HepG2 (cell line): ENCODE measurements around the gene POFUT2. TPM values are rescaled to one million over a fixed set of nuclear protein-coding genes. Genes with fewer than 3 reads are reported as not detected.

Source experiments
- ATAC-seq: fragments of 200-7000 bp; cut with Tn5 transposase; 3 replicates; pipeline ENCODE4 v1.9.1; 2020; ENCODE audit warnings: mild to moderate bottlenecking, moderate library complexity
- BruUV-seq: library from RNA; stranded (reverse); fragments of 400-500 nt; replicated peaks from 2 replicates; lab custom pipeline; 2021; lab: Mats Ljungman, UMichigan
- CTCF ChIA-PET: fragments of 300-600 bp; formaldehyde crosslinking; extraction: SDS; loops from one replicate; lab custom pipeline; 2021; ENCODE audit warnings: low total read pairs, inconsistent platforms, low intra/inter-chr PET ratio; lab: Yijun Ruan, JAX
- POLR2A ChIA-PET: fragments of 350-600 bp; sonication (Branson Sonifier 250); formaldehyde crosslinking; loops from one replicate; lab custom pipeline; 2020; ENCODE audit warnings: antibody characterized with exemption, inconsistent platforms; lab: Yijun Ruan, JAX
- DNase-seq: peaks from one replicate; pipeline ENCODE4 v3.0.0-alpha.2; 2015; ENCODE audit warnings: low spot score
- FAIRE-seq: peaks from 3 replicates; lab custom pipeline; 2011; peaks lifted over from hg19 to GRCh38; lab: Jason Lieb, UNC
- H2AFZ ChIP-seq: one replicate; pipeline ENCODE4 v1.6.1; 2011; ENCODE audit warnings: low read length, inconsistent platforms
- H3K27ac ChIP-seq: fragments of 300-600 bp; 3 replicates; pipeline ENCODE4 v1.8.0; 2011; ENCODE audit warnings: mixed run types, mild to moderate bottlenecking, mixed read lengths, low read length, inconsistent platforms; ENCODE audit not compliant: insufficient read depth; ENCODE audit errors: extremely low read length
- H3K27me3 ChIP-seq, 2 experiments: fragments of 200-600 bp in 1 of 2; 2 replicates in 1 of 2; 3 replicates in 1 of 2; pipeline versions ENCODE4 v1.6.0 to v1.8.0; 2011; ENCODE audit warnings: low read length in 2 of 2, mild to moderate bottlenecking in 2 of 2, moderate library complexity in 2 of 2, inconsistent platforms in 1 of 2; ENCODE audit not compliant: insufficient read depth in 2 of 2, control insufficient read depth in 1 of 2
- H3K36me3 ChIP-seq, 2 experiments: fragments of 200-600 bp in 1 of 2; replicated peaks in 1 of 2; 2 replicates in 1 of 2; 3 replicates in 1 of 2; pipeline versions ENCODE4 v1.5.1 to v1.8.0; 2011; ENCODE audit warnings: low read length in 2 of 2, inconsistent platforms in 1 of 2; ENCODE audit not compliant: insufficient read depth in 2 of 2, control insufficient read depth in 1 of 2
- H3K4me1 ChIP-seq: 2 replicates; pipeline ENCODE4 v1.5.1; 2012; ENCODE audit warnings: low read length, inconsistent platforms; ENCODE audit not compliant: insufficient read depth
- H3K4me2 ChIP-seq: 2 replicates; pipeline ENCODE4 v1.6.0; 2011; ENCODE audit warnings: low read depth, low read length, inconsistent platforms
- H3K4me3 ChIP-seq, 3 experiments: fragments of 200-600 bp in 1 of 3; sonication (generic), shearing (Covaris generic) in 1 of 3; replicated peaks in 1 of 3; 2 replicates each; pipeline ENCODE4 v1.5.1; 2011 to 2016; ENCODE audit warnings: low read length in 3 of 3, inconsistent platforms in 2 of 3, low read depth in 2 of 3, mild to moderate bottlenecking in 2 of 3, control low read depth in 1 of 3, mixed read lengths in 1 of 3; ENCODE audit not compliant: insufficient read depth in 1 of 3
- H3K79me2 ChIP-seq: one replicate; pipeline ENCODE4 v1.6.1; 2011; ENCODE audit warnings: low read length, inconsistent platforms; ENCODE audit not compliant: insufficient read depth
- H3K9ac ChIP-seq: 2 replicates; pipeline ENCODE4 v1.6.0; 2011; ENCODE audit warnings: mild to moderate bottlenecking, low read depth, low read length, inconsistent platforms; ENCODE audit not compliant: insufficient read depth
- H3K9me3 ChIP-seq: 2 replicates; pipeline ENCODE4 v1.5.1; 2012; ENCODE audit warnings: mild to moderate bottlenecking, low read length
- H4K20me1 ChIP-seq: 2 replicates; pipeline ENCODE4 v1.6.0; 2011; ENCODE audit warnings: inconsistent platforms, mild to moderate bottlenecking, low read length, moderate library complexity; ENCODE audit not compliant: insufficient read depth
- DDIT3 ChIP-seq: sonication (generic); formaldehyde crosslinking; IDR thresholded peaks from 2 replicates; pipeline ENCODE4 v1.4.0; 2020; ENCODE audit warnings: mild to moderate bottlenecking, missing genetic modification reagents
- FOXK2 ChIP-seq: fragments of 450-650 bp; IDR thresholded peaks from 2 replicates; pipeline ENCODE4 v1.6.1; 2016
- HNF4A ChIP-seq: sonication (generic); formaldehyde crosslinking; IDR thresholded peaks from 2 replicates; pipeline ENCODE4 v1.4.0; 2020; ENCODE audit warnings: missing genetic modification reagents
- JUND ChIP-seq: sonication (generic); formaldehyde crosslinking; IDR thresholded peaks from 2 replicates; pipeline ENCODE4 v1.8.0; 2022; ENCODE audit warnings: mild to moderate bottlenecking, missing genetic modification reagents
- LCORL ChIP-seq, 2 experiments: fragments of 450-650 bp in 1 of 2; sonication (generic) in 1 of 2; formaldehyde crosslinking in 1 of 2; IDR thresholded peaks; 2 replicates each; pipeline versions ENCODE4 v1.5.0 to v1.6.1; 2017 to 2020; ENCODE audit warnings: antibody characterized with exemption in 1 of 2, missing genetic modification reagents in 1 of 2
- MYC ChIP-seq: sonication (generic); formaldehyde crosslinking; IDR thresholded peaks from 2 replicates; pipeline ENCODE4 v1.9.0; 2021; ENCODE audit warnings: missing genetic modification reagents, borderline replicate concordance
- NR2C2 ChIP-seq: sonication (generic); formaldehyde crosslinking; IDR thresholded peaks from 2 replicates; pipeline ENCODE4 v1.4.0; 2020; ENCODE audit warnings: missing genetic modification reagents, mild to moderate bottlenecking, moderate library complexity, borderline replicate concordance
- NR2F2 ChIP-seq: IDR thresholded peaks from 2 replicates; pipeline ENCODE4 v1.6.1; 2012; ENCODE audit warnings: low read depth, inconsistent platforms, borderline replicate concordance
- SMC3 ChIP-seq: IDR thresholded peaks from 2 replicates; pipeline ENCODE4 v1.6.1; 2011; ENCODE audit warnings: low read length, improper control_type of control experiment
- SOX6 ChIP-seq, 2 experiments: fragments of 450-650 bp in 1 of 2; sonication (generic) in 1 of 2; formaldehyde crosslinking in 1 of 2; IDR thresholded peaks; 2 replicates each; pipeline versions ENCODE4 v1.4.0 to v1.6.1; 2017 to 2020; ENCODE audit warnings: antibody characterized with exemption in 1 of 2, mild to moderate bottlenecking in 1 of 2, missing genetic modification reagents in 1 of 2
- TARDBP ChIP-seq: sonication (generic); formaldehyde crosslinking; IDR thresholded peaks from 2 replicates; pipeline ENCODE4 v1.8.0; 2022; ENCODE audit warnings: mild to moderate bottlenecking, missing genetic modification reagents
- TSC22D2 ChIP-seq: sonication (generic); formaldehyde crosslinking; IDR thresholded peaks from 2 replicates; pipeline ENCODE4 v1.5.1; 2020; ENCODE audit warnings: missing genetic modification reagents, mild to moderate bottlenecking, borderline replicate concordance
- ZBTB43 ChIP-seq: sonication (generic); formaldehyde crosslinking; conservative IDR thresholded peaks from 2 replicates; pipeline ENCODE4 v1.4.0; 2020; ENCODE audit warnings: missing genetic modification reagents
- ZFP1 ChIP-seq: IDR thresholded peaks from 2 replicates; pipeline ENCODE4 v1.6.1; 2016
- ZMAT5 ChIP-seq: sonication (generic); formaldehyde crosslinking; IDR thresholded peaks from 2 replicates; pipeline ENCODE4 v1.5.0; 2020; ENCODE audit warnings: mild to moderate bottlenecking, low read depth, missing genetic modification reagents, borderline replicate concordance
- ZMYM3 ChIP-seq: sonication (generic); formaldehyde crosslinking; IDR thresholded peaks from 2 replicates; pipeline ENCODE4 v1.5.1; 2020; ENCODE audit warnings: mild to moderate bottlenecking, missing genetic modification reagents
- ZNF138 ChIP-seq: sonication (generic); formaldehyde crosslinking; IDR thresholded peaks from 2 replicates; pipeline ENCODE4 v1.5.0; 2020; ENCODE audit warnings: mild to moderate bottlenecking, low read depth, missing genetic modification reagents
- ZNF225 ChIP-seq: sonication (generic); formaldehyde crosslinking; IDR thresholded peaks from 2 replicates; pipeline ENCODE4 v1.4.0; 2020; ENCODE audit warnings: mild to moderate bottlenecking, missing genetic modification reagents
- ZNF282 ChIP-seq: fragments of 450-650 bp; IDR thresholded peaks from 2 replicates; pipeline ENCODE4 v1.6.1; 2018; ENCODE audit not compliant: partially characterized antibody
- ZNF670 ChIP-seq: sonication (generic); formaldehyde crosslinking; IDR thresholded peaks from 2 replicates; pipeline ENCODE4 v1.8.0; 2022; ENCODE audit warnings: mild to moderate bottlenecking, missing genetic modification reagents, borderline replicate concordance
- ZNF777 ChIP-seq: sonication (generic); formaldehyde crosslinking; IDR thresholded peaks from 2 replicates; pipeline ENCODE4 v1.4.0; 2020; ENCODE audit warnings: missing genetic modification reagents
- WGBS: methylation state at CpG from one replicate; pipeline ENCODE4 v1.1.6; 2017; ENCODE audit warnings: low lambda C conversion rate; 5-methylcytosine and 5-hydroxymethylcytosine counted together
- in situ Hi-C: cut with HindIII; loops from 2 replicates; pipeline ENCODE4 v1.10.0; 2017; ENCODE audit warnings: low pct_unique_long_range_greater_than_20kb; ENCODE audit not compliant: extremely low pct_ligation_motif_present
- intact Hi-C: fragments of 100-400 bp; cut with micrococcal nuclease; formaldehyde crosslinking; loops from one replicate; pipeline ENCODE4 v1.10.0; 2022; ENCODE audit not compliant: unreplicated experiment
- polyA plus RNA-seq, 8 experiments: library from polyadenylated mRNA; depleted of rRNA in 3 of 8; stranded (reverse) in 7 of 8; unstranded in 1 of 8; fragments of >200 nt; fragmentation: Illumina TruSeq in 4 of 8; extraction: Trizol in 4 of 8; gene quantifications; 2 replicates each; pipeline versions ENCODE4 v1.2.1 to v1.2.3, GENCODE V29; 2011 to 2016; ENCODE audit warnings: low read depth in 4 of 8, missing spikeins in 1 of 8, mixed read lengths in 1 of 8; ENCODE audit not compliant: insufficient read depth in 1 of 8
- total RNA-seq, 5 experiments: library from RNA; depleted of rRNA; stranded (reverse); fragments of >200 nt; fragmentation: Illumina TruSeq; extraction: Trizol; gene quantifications; 2 replicates each; pipeline ENCODE4 v1.2.3, GENCODE V29; 2016; ENCODE audit warnings: low read depth in 1 of 5
- TF ChIP-seq, protein P1 (sequence below): IDR thresholded peaks from 2 replicates; pipeline ENCODE4 v1.6.1; 2018; ENCODE audit warnings: missing genetic modification reagents
- TF ChIP-seq, protein P2 (sequence below): fragments of 450-650 bp; IDR thresholded peaks from 2 replicates; pipeline ENCODE4 v1.6.1; 2017

The POFUT2 gene
- total and polyA plus RNA-seq, 2 of the 13 experiments (the other 11 are each of a cell fraction or from before 2014, with no cell fraction given), result 22.8 to 24.0 TPM

DNA sequence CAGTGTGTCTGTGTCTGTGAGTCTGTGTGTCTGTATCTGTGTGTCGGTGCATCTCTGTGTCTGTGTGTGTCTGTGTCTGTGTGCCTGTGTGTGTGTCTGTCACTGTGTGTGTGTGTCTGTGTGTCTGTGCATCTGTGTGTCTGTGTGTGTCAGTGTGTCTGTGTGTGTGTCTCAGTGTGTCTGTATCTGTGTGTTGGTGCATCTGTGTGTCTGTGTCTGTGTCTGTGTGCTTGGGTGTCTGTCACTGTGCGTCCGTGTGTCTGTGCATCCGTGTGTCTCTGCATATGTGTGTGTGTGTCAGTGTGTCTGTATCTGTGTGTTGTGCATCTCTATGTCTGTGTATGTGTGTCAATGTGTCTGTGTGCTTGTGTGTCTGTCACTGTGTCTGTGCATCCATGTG lies 44.7 kb upstream of the POFUT2 start:
- H3K9me3 ChIP-seq, result no peaks in the 10 kb centered on the region
- H3K27me3 ChIP-seq, result no peaks in the 10 kb centered on the region
- peaks cover 80% of the 10 kb centered on the region for H3K4me1 ChIP-seq
- no peak overlapping the region for H3K27ac ChIP-seq
- no peak overlapping the region for H2AFZ ChIP-seq
- H3K36me3 ChIP-seq, result no peaks in the 10 kb centered on the region
- no peak overlapping the region for H3K4me3 ChIP-seq
- WGBS, result 100% methylated on average over 4 of the region's 4 CpGs
- no peak overlapping the region for H3K9ac ChIP-seq
- in situ Hi-C loops, result no loop called here
- ChIA-PET POLR2A (no interaction called here), CTCF (no interaction called here)
- no peaks in the 10 kb centered on the region for H4K20me1 ChIP-seq
- BruUV-seq, result no TSS peak
- DNase-seq (no peak), FAIRE-seq (peak; percentile 60), ATAC-seq (no peak)
- H3K4me2 ChIP-seq, result no peak overlapping the region
- H3K79me2 ChIP-seq, result no peaks in the 10 kb centered on the region
- intact Hi-C loops, result no loop called here
- TF ChIP-seq JUND (no peak), ZNF225 (CRISPR knock-in tag) (no peak), FOXK2 (0 out of 2 replicates have a peak, but pooled peaks have one; percentile 4), SMC3 (no peak), MYC (CRISPR knock-in tag) (no peak), ZNF282 (peak; percentile 71), NR2C2 (CRISPR knock-in tag) (no peak), TSC22D2 (CRISPR knock-in tag) (no peak), SOX6 (IDR thresholded peaks at IDR 0.05) (peak; percentile 51; the same call in 1 of the 2 replicates), SOX6 (CRISPR knock-in tag; IDR thresholded peaks at IDR 0.05) (no peak), LCORL (IDR thresholded peaks at IDR 0.05) (peak; percentile 31; the same call in 1 of the 2 replicates), LCORL (CRISPR knock-in tag; IDR thresholded peaks at IDR 0.05) (no peak), ZNF777 (CRISPR knock-in tag) (no peak), DDIT3 (CRISPR knock-in tag) (no peak), ZBTB43 (no peak), ZNF138 (CRISPR knock-in tag) (no peak), ZFP1 (CRISPR knock-in tag) (no peak), HNF4A (CRISPR knock-in tag) (no peak), NR2F2 (no peak), ZMAT5 (CRISPR knock-in tag) (no peak), TARDBP (CRISPR knock-in tag) (no peak), ZNF670 (no peak), ZMYM3 (CRISPR knock-in tag) (no peak)
- TF ChIP-seq, protein P1, sequence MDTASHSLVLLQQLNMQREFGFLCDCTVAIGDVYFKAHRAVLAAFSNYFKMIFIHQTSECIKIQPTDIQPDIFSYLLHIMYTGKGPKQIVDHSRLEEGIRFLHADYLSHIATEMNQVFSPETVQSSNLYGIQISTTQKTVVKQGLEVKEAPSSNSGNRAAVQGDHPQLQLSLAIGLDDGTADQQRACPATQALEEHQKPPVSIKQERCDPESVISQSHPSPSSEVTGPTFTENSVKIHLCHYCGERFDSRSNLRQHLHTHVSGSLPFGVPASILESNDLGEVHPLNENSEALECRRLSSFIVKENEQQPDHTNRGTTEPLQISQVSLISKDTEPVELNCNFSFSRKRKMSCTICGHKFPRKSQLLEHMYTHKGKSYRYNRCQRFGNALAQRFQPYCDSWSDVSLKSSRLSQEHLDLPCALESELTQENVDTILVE (CRISPR knock-in tag), result no peak
- TF ChIP-seq, protein P2, sequence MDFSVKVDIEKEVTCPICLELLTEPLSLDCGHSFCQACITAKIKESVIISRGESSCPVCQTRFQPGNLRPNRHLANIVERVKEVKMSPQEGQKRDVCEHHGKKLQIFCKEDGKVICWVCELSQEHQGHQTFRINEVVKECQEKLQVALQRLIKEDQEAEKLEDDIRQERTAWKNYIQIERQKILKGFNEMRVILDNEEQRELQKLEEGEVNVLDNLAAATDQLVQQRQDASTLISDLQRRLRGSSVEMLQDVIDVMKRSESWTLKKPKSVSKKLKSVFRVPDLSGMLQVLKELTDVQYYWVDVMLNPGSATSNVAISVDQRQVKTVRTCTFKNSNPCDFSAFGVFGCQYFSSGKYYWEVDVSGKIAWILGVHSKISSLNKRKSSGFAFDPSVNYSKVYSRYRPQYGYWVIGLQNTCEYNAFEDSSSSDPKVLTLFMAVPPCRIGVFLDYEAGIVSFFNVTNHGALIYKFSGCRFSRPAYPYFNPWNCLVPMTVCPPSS, result no peak
